Activated T-cell treated with anti-CD3 and anti-CD28 coated beads for 24 hours (primary cell): ENCODE data around the gene EIF4A3.
"Not testable (repeated sequence)": the region's sequence is repeated elsewhere in the genome, so short reads cannot be mapped to it uniquely, and the experiment has no call there.

Experiments
- DNase-seq: peaks from one replicate; pipeline ENCODE4 v3.0.0-alpha.2; 2020; ENCODE audit warnings: low read depth

EIF4A3 gene

GRCh38 chr17:80171681-80172080 lies 24.8 kb upstream of the EIF4A3 start:
- no peak for DNase-seq

GRCh38 chr17:80169784-80170500 lies 23.0 kb upstream of the EIF4A3 start, which contains the start of gene CARD14:
CARD14 (plus strand) TSS chr17:80170030; CDS start chr17:80181439, 11,409 bp downstream.
- no peak for DNase-seq

- DNase-seq = no peak
These were observed 22.2 kb upstream of the EIF4A3 start for GRCh38 chr17:80169107-80169506.

- no peak for DNase-seq
These were observed 21.4 kb upstream of the EIF4A3 start for GRCh38 chr17:80168371-80168770.

DNA sequence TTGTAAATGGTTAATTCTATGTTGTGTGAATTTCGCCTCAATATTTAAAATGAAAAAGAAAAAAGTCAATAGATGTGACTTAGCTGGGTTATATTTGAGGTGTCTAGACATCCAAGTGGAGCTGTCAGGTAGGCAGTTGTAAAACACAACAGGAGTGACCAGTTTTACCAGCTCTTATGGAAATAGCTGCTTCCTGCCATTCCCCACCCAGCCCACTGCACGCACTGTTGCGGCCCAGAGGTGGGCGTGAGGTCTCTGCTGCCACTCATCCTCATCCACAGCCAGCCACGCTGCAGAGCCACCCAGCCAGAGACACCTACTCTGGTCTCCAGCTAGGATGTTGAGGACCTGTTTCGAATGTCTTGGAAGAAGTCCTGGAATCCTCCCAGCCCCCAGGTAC lies 19.5 kb upstream of the EIF4A3 start:
- DNase-seq = no peak

GRCh38 chr17:80164185-80164584 lies 17.3 kb upstream of the EIF4A3 start:
- DNase-seq = no peak

DNA sequence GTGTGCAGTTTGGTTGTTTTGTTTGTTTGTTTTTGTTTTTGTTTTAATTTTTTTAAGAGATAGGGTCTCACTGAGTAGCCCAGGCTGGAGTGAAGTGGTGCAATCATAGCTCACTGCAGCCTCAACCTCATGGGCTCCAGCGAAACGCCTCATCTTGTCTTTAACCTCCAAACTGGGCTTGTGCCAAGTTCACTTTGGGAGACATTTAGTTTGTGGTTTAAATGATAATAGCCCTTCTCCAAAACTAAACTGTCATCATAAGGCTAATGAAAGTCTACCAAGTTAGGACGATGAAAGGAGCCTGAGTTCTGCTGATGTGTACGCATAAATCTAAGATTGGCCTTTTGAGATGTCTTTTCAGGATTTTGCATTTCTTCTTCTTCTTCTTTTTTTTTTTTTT lies 16.4 kb upstream of the EIF4A3 start:
- no peak for DNase-seq

DNA sequence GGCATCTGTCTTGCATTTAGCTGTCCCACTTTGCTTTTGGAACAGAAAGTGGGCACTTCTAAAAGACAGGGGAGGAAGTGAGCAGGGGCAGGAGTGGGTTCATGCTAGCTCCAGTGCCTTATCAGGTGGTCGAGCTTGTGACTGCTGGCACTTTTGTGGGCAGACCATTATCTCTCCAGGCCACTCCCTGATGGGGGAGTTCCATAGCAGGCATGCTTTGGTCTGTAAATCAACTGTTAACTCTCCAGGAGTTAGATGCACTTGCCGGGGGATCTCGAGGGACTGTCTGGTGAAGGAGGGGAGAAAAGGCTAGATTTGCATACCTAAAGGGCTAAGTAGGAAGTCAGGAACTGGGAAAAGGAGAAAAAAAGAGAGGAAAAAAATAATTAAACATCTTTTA lies 13.6 kb upstream of the EIF4A3 start:
- no peak for DNase-seq

GRCh38 chr17:80158846-80159245 lies 11.9 kb upstream of the EIF4A3 start:
- DNase-seq = no peak

DNA sequence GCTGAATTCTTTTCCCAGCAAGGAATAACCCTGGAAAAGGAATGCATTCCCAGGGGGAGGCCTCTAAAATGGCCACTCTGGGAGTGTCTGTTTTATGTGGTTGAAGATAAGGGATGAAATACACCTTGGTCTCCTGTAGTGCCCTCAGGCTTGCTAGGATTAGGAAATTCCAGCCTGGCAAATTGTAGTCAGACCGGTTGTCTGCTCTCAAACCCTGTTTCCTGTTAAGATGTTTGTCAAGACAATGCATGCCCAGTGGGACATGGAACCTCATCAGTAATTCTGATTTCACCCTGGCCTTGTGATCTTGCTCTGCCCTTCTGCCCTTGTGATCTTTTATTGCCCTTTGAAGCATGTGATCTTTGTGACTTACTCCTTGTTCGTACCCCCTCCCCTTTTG lies 8.7 kb upstream of the EIF4A3 start:
- not testable (repeated sequence) for DNase-seq

- no peak for DNase-seq
These were observed 7.2 kb upstream of the EIF4A3 start for GRCh38 chr17:80154166-80154565.

DNA sequence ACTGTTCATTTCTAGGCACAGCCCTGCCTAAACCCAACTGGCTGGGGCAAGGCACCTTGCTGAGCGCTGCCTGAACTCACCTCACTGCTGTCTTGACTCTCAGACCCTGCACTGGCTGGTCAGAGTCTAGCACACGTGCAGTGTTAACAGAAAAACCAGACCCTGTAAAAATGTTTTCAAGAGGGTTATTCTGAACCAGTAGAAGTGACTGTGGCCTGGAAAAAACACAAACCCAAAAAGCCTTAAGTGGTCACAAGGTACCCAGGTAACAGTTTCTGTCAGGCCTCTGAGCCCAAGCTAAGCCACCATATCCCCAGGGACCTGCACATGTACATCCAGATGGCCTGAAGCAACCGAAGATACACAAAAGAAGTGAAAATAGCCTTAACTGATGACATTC lies 6.1 kb upstream of the EIF4A3 start:
- DNase-seq = no peak

DNA sequence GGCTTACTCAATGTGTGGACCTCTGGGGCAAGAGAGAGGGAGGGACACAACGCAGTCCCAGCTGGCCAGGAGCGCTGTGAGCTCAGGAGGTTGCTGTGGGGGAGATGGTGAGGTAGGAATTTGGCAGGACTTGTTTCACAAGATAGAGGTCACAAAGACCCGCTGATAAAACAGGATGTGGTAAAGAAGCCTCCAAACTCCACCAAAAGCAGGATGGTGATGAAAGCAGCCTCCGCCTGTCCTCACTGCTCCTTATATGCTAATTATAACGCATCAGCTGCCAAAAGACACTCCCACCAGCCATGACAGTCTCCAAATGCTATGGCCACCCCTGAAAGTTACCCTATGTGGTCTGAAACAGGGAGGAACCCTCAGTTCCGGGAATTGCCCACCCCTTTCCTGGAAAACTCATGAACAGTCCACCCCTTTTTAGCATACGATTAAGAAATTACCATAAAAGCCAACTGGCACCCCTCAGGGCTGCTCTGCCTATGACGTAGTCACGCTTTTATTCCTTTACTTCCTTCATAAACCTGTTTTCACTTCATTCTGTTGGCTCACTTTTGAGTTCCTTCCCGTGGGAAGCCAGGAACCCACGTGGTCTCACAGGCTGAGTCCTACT lies 5.3 kb upstream of the EIF4A3 start:
- DNase-seq = no peak

GRCh38 chr17:80151333-80151732 lies 4.4 kb upstream of the EIF4A3 start:
- no peak for DNase-seq

GRCh38 chr17:80146121-80147034 lies 550 bp downstream of the EIF4A3 start:
- no peak for DNase-seq

- no peak for DNase-seq
These were observed 1.6 kb downstream of the EIF4A3 start for GRCh38 chr17:80145076-80146075.

DNA sequence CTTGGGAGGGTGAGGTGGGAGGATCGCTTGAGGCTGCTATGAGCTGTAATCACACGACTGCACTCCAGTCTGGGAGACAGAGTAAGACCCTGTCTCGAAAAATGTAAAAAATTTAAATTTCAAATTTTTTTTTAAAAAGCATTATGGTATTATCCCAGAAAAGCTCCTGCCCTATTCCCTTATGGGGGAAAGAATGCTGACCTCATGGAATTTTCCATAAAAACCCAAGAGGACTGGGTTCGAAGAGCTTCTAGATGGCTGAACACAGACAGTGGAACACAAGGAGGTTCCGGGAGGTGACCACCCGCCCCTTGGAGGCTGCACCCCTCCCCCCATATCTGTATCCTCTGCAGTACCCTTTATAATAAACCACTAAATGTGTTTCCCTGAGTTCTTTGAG lies 4.0 kb downstream of the EIF4A3 start:
- no peak for DNase-seq

GRCh38 chr17:80141463-80142165 lies 5.3 kb downstream of the EIF4A3 start:
- no peak for DNase-seq

- no peak for DNase-seq
These were observed 8.0 kb downstream of the EIF4A3 start for GRCh38 chr17:80138856-80139426.

GRCh38 chr17:80137131-80137530 lies 9.8 kb downstream of the EIF4A3 start:
- DNase-seq = no peak

DNA sequence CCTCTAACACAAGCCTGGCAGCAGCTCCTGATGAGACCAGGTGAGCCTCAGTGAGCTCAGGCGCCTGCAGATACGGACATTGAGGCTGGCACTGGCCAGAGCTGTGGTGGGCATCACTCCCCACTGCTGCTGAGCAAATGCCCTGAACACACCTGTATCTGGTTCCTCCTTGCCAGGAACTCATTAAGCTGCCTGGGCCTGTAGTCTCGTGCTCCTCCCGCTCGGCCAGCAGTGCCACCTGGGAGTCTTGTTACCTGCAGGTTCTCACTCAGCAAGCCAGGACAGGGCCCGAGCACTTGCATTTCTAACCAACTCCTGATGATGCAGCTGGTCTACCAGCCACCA lies 13.3 kb downstream of the EIF4A3 start:
- no peak for DNase-seq
